AG10803 (cell line): ENCODE measurements around the gene RANBP3.
"Not testable (repeated sequence)": the region's sequence is repeated elsewhere in the genome, so short reads cannot be mapped to it uniquely, and the experiment has no call there.

Experiments used
- DNase-seq: peaks from one replicate; pipeline ENCODE4 v3.0.0; 2010; ENCODE audit warnings: low read depth
- H3K4me3 ChIP-seq: 2 replicates; pipeline ENCODE4 v1.5.1; 2011; ENCODE audit warnings: mild to moderate bottlenecking, low read length, control low read depth
- CTCF ChIP-seq: conservative IDR thresholded peaks from 2 replicates; pipeline ENCODE4 v1.5.1; 2011; ENCODE audit warnings: mild to moderate bottlenecking, low read length, control low read depth, inconsistent platforms

The RANBP3 gene

GRCh38 chr19:6012426-6013170, 34.7 kb upstream of the RANBP3 start:
- no peak overlapping the region for H3K4me3 ChIP-seq
- TF ChIP-seq CTCF: no peak
- no peak for DNase-seq

- no peak for DNase-seq
- no peak overlapping the region for H3K4me3 ChIP-seq
- TF ChIP-seq CTCF: no peak
Observed at GRCh38 chr19:6011794-6012193, 33.9 kb upstream of the RANBP3 start.

GRCh38 chr19:6011206-6011605, 33.3 kb upstream of the RANBP3 start:
- no peak for TF ChIP-seq CTCF
- no peak for DNase-seq
- no peak overlapping the region for H3K4me3 ChIP-seq

GRCh38 chr19:6010107-6010506, 32.2 kb upstream of the RANBP3 start:
- H3K4me3 ChIP-seq: no peak overlapping the region
- DNase-seq: no peak

GRCh38 chr19:6007866-6008265, 29.9 kb upstream of the RANBP3 start:
- no peak for TF ChIP-seq CTCF
- DNase-seq: no peak
- H3K4me3 ChIP-seq: no peak overlapping the region

More at GRCh38 chr19:6010107-6010506, 32.2 kb upstream of the RANBP3 start:
- no peak for TF ChIP-seq CTCF

GRCh38 chr19:6006896-6007295, 29.0 kb upstream of the RANBP3 start:
- no peak overlapping the region for H3K4me3 ChIP-seq
- no peak for DNase-seq
- TF ChIP-seq CTCF: no peak

GRCh38 chr19:6006070-6006446, 28.1 kb upstream of the RANBP3 start:
- not testable (repeated sequence) for DNase-seq, H3K4me3 ChIP-seq
